Esophagus squamous epithelium (tissue), 4 donors: Measurements from ENCODE around the gene CENPC.

ENCODE experiments used
- CTCF ChIP-seq, 6 experiments: fragments of 450-650 bp in 4 of 6; fragments of 200-600 bp in 2 of 6; sonication (generic) in 2 of 6; IDR thresholded peaks; one replicate each; pipeline ENCODE4 v1.5.1; 2016 to 2019; ENCODE audit warnings: antibody characterized with exemption in 6 of 6, mild to moderate bottlenecking in 4 of 6, moderate library complexity in 4 of 6
- POLR2A ChIP-seq, 4 donors: fragments of 450-650 bp; IDR thresholded peaks; one replicate each; pipeline ENCODE4 v1.6.1; 2017; ENCODE audit warnings: antibody characterized with exemption in 4 of 4, mild to moderate bottlenecking in 4 of 4, moderate library complexity in 3 of 4

- TF ChIP-seq CTCF (IDR thresholded peaks at IDR 0.05) (no peak), POLR2A (IDR thresholded peaks at IDR 0.05) (no peak)
Observed at GRCh38 chr4:67556436-67556835, 11.1 kb upstream of the CENPC start.
